Panc1 (cell line): ENCODE measurements around the gene NPAS4.

ENCODE experiments used
- POLR2AphosphoS5 ChIP-seq: IDR thresholded peaks from 2 replicates; pipeline ENCODE4 v1.6.1; 2012; ENCODE audit warnings: mild to moderate bottlenecking, low read depth, low read length, moderate library complexity
- SIN3A ChIP-seq: IDR thresholded peaks from 2 replicates; pipeline ENCODE4 v1.6.1; 2012; ENCODE audit warnings: low read depth, mild to moderate bottlenecking, low read length, moderate library complexity, borderline replicate concordance; ENCODE audit not compliant: insufficient read depth
- TF ChIP-seq, protein P1 (sequence below), 2 experiments: IDR thresholded peaks; 2 replicates each; pipeline ENCODE4 v1.6.1; 2011 to 2012; ENCODE audit warnings: low read depth in 2 of 2, control low read depth in 1 of 2, low read length in 1 of 2, mild to moderate bottlenecking in 1 of 2, moderate library complexity in 1 of 2; ENCODE audit not compliant: insufficient read depth in 1 of 2
- TF ChIP-seq, protein P2 (sequence below): fragments of 450-650 bp; IDR thresholded peaks from 2 replicates; pipeline ENCODE4 v1.5.1; 2017; ENCODE audit warnings: mild to moderate bottlenecking

DNA sequence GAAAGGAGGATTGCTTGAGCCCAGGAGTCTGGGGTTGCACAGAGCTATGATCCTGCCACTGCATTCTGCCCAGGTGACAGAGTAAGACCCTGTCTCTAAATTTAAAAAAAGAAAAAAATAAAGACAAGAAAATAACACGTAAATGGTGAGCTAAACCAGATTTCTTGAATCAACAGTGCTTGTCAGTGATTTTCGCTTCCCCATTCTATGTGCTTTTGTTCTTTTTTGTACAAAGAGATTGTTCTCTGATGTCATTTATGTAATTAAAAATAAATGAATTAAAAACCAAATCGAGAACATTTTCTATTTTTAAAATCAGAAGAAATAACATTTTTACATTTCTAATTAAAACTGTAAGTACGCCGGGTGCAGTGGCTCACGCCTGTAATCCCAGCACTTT lies 29.5 kb upstream of the NPAS4 start:
- TF ChIP-seq, protein P1, sequence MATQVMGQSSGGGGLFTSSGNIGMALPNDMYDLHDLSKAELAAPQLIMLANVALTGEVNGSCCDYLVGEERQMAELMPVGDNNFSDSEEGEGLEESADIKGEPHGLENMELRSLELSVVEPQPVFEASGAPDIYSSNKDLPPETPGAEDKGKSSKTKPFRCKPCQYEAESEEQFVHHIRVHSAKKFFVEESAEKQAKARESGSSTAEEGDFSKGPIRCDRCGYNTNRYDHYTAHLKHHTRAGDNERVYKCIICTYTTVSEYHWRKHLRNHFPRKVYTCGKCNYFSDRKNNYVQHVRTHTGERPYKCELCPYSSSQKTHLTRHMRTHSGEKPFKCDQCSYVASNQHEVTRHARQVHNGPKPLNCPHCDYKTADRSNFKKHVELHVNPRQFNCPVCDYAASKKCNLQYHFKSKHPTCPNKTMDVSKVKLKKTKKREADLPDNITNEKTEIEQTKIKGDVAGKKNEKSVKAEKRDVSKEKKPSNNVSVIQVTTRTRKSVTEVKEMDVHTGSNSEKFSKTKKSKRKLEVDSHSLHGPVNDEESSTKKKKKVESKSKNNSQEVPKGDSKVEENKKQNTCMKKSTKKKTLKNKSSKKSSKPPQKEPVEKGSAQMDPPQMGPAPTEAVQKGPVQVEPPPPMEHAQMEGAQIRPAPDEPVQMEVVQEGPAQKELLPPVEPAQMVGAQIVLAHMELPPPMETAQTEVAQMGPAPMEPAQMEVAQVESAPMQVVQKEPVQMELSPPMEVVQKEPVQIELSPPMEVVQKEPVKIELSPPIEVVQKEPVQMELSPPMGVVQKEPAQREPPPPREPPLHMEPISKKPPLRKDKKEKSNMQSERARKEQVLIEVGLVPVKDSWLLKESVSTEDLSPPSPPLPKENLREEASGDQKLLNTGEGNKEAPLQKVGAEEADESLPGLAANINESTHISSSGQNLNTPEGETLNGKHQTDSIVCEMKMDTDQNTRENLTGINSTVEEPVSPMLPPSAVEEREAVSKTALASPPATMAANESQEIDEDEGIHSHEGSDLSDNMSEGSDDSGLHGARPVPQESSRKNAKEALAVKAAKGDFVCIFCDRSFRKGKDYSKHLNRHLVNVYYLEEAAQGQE (IDR thresholded peaks at IDR 0.05; ENCODE audit: insufficient read depth in 1 of 2, low read depth in 2 of 2, low read length in 1 of 2): no peak
- TF ChIP-seq, protein P2, sequence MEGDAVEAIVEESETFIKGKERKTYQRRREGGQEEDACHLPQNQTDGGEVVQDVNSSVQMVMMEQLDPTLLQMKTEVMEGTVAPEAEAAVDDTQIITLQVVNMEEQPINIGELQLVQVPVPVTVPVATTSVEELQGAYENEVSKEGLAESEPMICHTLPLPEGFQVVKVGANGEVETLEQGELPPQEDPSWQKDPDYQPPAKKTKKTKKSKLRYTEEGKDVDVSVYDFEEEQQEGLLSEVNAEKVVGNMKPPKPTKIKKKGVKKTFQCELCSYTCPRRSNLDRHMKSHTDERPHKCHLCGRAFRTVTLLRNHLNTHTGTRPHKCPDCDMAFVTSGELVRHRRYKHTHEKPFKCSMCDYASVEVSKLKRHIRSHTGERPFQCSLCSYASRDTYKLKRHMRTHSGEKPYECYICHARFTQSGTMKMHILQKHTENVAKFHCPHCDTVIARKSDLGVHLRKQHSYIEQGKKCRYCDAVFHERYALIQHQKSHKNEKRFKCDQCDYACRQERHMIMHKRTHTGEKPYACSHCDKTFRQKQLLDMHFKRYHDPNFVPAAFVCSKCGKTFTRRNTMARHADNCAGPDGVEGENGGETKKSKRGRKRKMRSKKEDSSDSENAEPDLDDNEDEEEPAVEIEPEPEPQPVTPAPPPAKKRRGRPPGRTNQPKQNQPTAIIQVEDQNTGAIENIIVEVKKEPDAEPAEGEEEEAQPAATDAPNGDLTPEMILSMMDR: no peak
- TF ChIP-seq SIN3A: no peak
- no peak for TF ChIP-seq POLR2AphosphoS5
